ENCODE results near the gene OIT3. TPM values are rescaled to one million over a fixed set of nuclear protein-coding genes. Genes with fewer than 3 reads are reported as not detected.
A peak's percentile ranks its signal among the peaks of the same experiment; 100 is the strongest.

OIT3 gene
- total RNA-seq, 1 donor from 2014 or later = 0.18 TPM

GRCh38 chr10:72981028-72981881, 87.7 kb downstream of the OIT3 start:
- peaks cover 39% of the 10 kb centered on the region for H3K9me3 ChIP-seq
- H3K4me1 ChIP-seq = no peaks in the 10 kb centered on the region
- H3K4me3 ChIP-seq = no peak overlapping the region
- H3K27ac ChIP-seq = no peak overlapping the region
- intact Hi-C loops (cut with DNase I) = no loop called here
- ATAC-seq (no peak), DNase-seq (no peak)
- no peaks in the 10 kb centered on the region for H3K36me3 ChIP-seq
- no peaks in the 10 kb centered on the region for H3K27me3 ChIP-seq (ENCODE audit: low read depth)
- no peak for TF ChIP-seq CTCF (IDR thresholded peaks at IDR 0.05)

- no peak for DNase-seq
- Histone ChIP-seq H3K27me3 (ENCODE audit: low read depth) (no peaks in the 10 kb centered on the region), H3K36me3 (no peaks in the 10 kb centered on the region), H3K4me3 (no peak overlapping the region), H3K27ac (no peak overlapping the region), H3K9me3 (peaks cover 31% of the 10 kb centered on the region), H3K4me1 (no peaks in the 10 kb centered on the region)
- intact Hi-C loops (cut with DNase I) = no loop called here
- peak in 1 of 2 donors; percentile 11 for ATAC-seq
- no peak for TF ChIP-seq CTCF (IDR thresholded peaks at IDR 0.05)
Measured at GRCh38 chr10:72981882-72982529, 88.5 kb downstream of the OIT3 start.

Other genes starting within 250 kb of the OIT3 start
- gene MCU, start 201.6 kb upstream of the OIT3 start, total RNA-seq = 24.2 TPM
- 2.0 TPM for gene PLA2G12B, start 61.1 kb downstream of the OIT3 start, total RNA-seq
- 59.9 TPM for gene P4HA1, start 203.1 kb downstream of the OIT3 start, total RNA-seq
- 2.8 TPM for gene NUDT13, start 216.7 kb downstream of the OIT3 start, total RNA-seq

Data from lower lobe of right lung (tissue), 2 donors.